HepG2 (cell line): Measurements from ENCODE around the gene DUOXA1. TPM values are rescaled to one million over a fixed set of nuclear protein-coding genes. Genes with fewer than 3 reads are reported as not detected.

Experiments
- ATAC-seq: fragments of 200-7000 bp; cut with Tn5 transposase; 3 replicates; pipeline ENCODE4 v1.9.1; 2020; ENCODE audit warnings: mild to moderate bottlenecking, moderate library complexity
- BruUV-seq: library from RNA; stranded (reverse); fragments of 400-500 nt; replicated peaks from 2 replicates; lab custom pipeline; 2021; lab: Mats Ljungman, UMichigan
- CTCF ChIA-PET: fragments of 300-600 bp; formaldehyde crosslinking; extraction: SDS; loops from one replicate; lab custom pipeline; 2021; ENCODE audit warnings: low total read pairs, inconsistent platforms, low intra/inter-chr PET ratio; lab: Yijun Ruan, JAX
- POLR2A ChIA-PET: fragments of 350-600 bp; sonication (Branson Sonifier 250); formaldehyde crosslinking; loops from one replicate; lab custom pipeline; 2020; ENCODE audit warnings: antibody characterized with exemption, inconsistent platforms; lab: Yijun Ruan, JAX
- DNase-seq: peaks from one replicate; pipeline ENCODE4 v3.0.0-alpha.2; 2015; ENCODE audit warnings: low spot score
- FAIRE-seq: peaks from 3 replicates; lab custom pipeline; 2011; peaks lifted over from hg19 to GRCh38; lab: Jason Lieb, UNC
- H2AFZ ChIP-seq: one replicate; pipeline ENCODE4 v1.6.1; 2011; ENCODE audit warnings: low read length, inconsistent platforms
- H3K27ac ChIP-seq: fragments of 300-600 bp; 3 replicates; pipeline ENCODE4 v1.8.0; 2011; ENCODE audit warnings: mixed run types, mild to moderate bottlenecking, mixed read lengths, low read length, inconsistent platforms; ENCODE audit not compliant: insufficient read depth; ENCODE audit errors: extremely low read length
- H3K27me3 ChIP-seq, 2 experiments: fragments of 200-600 bp in 1 of 2; 2 replicates in 1 of 2; 3 replicates in 1 of 2; pipeline versions ENCODE4 v1.6.0 to v1.8.0; 2011; ENCODE audit warnings: low read length in 2 of 2, mild to moderate bottlenecking in 2 of 2, moderate library complexity in 2 of 2, inconsistent platforms in 1 of 2; ENCODE audit not compliant: insufficient read depth in 2 of 2, control insufficient read depth in 1 of 2
- H3K36me3 ChIP-seq, 2 experiments: fragments of 200-600 bp in 1 of 2; replicated peaks in 1 of 2; 2 replicates in 1 of 2; 3 replicates in 1 of 2; pipeline versions ENCODE4 v1.5.1 to v1.8.0; 2011; ENCODE audit warnings: low read length in 2 of 2, inconsistent platforms in 1 of 2; ENCODE audit not compliant: insufficient read depth in 2 of 2, control insufficient read depth in 1 of 2
- H3K4me1 ChIP-seq: 2 replicates; pipeline ENCODE4 v1.5.1; 2012; ENCODE audit warnings: low read length, inconsistent platforms; ENCODE audit not compliant: insufficient read depth
- H3K4me2 ChIP-seq: 2 replicates; pipeline ENCODE4 v1.6.0; 2011; ENCODE audit warnings: low read depth, low read length, inconsistent platforms
- H3K4me3 ChIP-seq, 3 experiments: fragments of 200-600 bp in 1 of 3; sonication (generic), shearing (Covaris generic) in 1 of 3; replicated peaks in 1 of 3; 2 replicates each; pipeline ENCODE4 v1.5.1; 2011 to 2016; ENCODE audit warnings: low read length in 3 of 3, inconsistent platforms in 2 of 3, low read depth in 2 of 3, mild to moderate bottlenecking in 2 of 3, control low read depth in 1 of 3, mixed read lengths in 1 of 3; ENCODE audit not compliant: insufficient read depth in 1 of 3
- H3K79me2 ChIP-seq: one replicate; pipeline ENCODE4 v1.6.1; 2011; ENCODE audit warnings: low read length, inconsistent platforms; ENCODE audit not compliant: insufficient read depth
- H3K9ac ChIP-seq: 2 replicates; pipeline ENCODE4 v1.6.0; 2011; ENCODE audit warnings: mild to moderate bottlenecking, low read depth, low read length, inconsistent platforms; ENCODE audit not compliant: insufficient read depth
- H3K9me3 ChIP-seq: 2 replicates; pipeline ENCODE4 v1.5.1; 2012; ENCODE audit warnings: mild to moderate bottlenecking, low read length
- H4K20me1 ChIP-seq: 2 replicates; pipeline ENCODE4 v1.6.0; 2011; ENCODE audit warnings: inconsistent platforms, mild to moderate bottlenecking, low read length, moderate library complexity; ENCODE audit not compliant: insufficient read depth
- HNRNPUL1 ChIP-seq: fragments of 200-400 bp; formaldehyde crosslinking; IDR thresholded peaks from 2 replicates; pipeline ENCODE4 v1.6.1; 2017; ENCODE audit warnings: low read depth, mild to moderate bottlenecking, low read length, moderate library complexity
- HOXA5 ChIP-seq: sonication (generic); formaldehyde crosslinking; IDR thresholded peaks from 2 replicates; pipeline ENCODE4 v1.4.0; 2020; ENCODE audit warnings: missing genetic modification reagents
- KDM5B ChIP-seq: sonication (generic); formaldehyde crosslinking; IDR thresholded peaks from 2 replicates; pipeline ENCODE4 v1.4.0; 2020; ENCODE audit warnings: missing genetic modification reagents, mild to moderate bottlenecking, borderline replicate concordance
- NFKB2 ChIP-seq: sonication (generic); formaldehyde crosslinking; IDR thresholded peaks from 2 replicates; pipeline ENCODE4 v1.4.0; 2020; ENCODE audit warnings: missing genetic modification reagents, borderline replicate concordance
- ZNF224 ChIP-seq: sonication (generic); formaldehyde crosslinking; IDR thresholded peaks from 2 replicates; pipeline ENCODE4 v1.5.0; 2020; ENCODE audit warnings: mild to moderate bottlenecking, missing genetic modification reagents
- ZNF766 ChIP-seq: sonication (generic); formaldehyde crosslinking; IDR thresholded peaks from 2 replicates; pipeline ENCODE4 v1.5.0; 2020; ENCODE audit warnings: missing genetic modification reagents, borderline replicate concordance
- WGBS: methylation state at CpG from one replicate; pipeline ENCODE4 v1.1.6; 2017; ENCODE audit warnings: low lambda C conversion rate; 5-methylcytosine and 5-hydroxymethylcytosine counted together
- in situ Hi-C: cut with HindIII; loops from 2 replicates; pipeline ENCODE4 v1.10.0; 2017; ENCODE audit warnings: low pct_unique_long_range_greater_than_20kb; ENCODE audit not compliant: extremely low pct_ligation_motif_present
- intact Hi-C: fragments of 100-400 bp; cut with micrococcal nuclease; formaldehyde crosslinking; loops from one replicate; pipeline ENCODE4 v1.10.0; 2022; ENCODE audit not compliant: unreplicated experiment
- polyA plus RNA-seq, 8 experiments: library from polyadenylated mRNA; depleted of rRNA in 3 of 8; stranded (reverse) in 7 of 8; unstranded in 1 of 8; fragments of >200 nt; fragmentation: Illumina TruSeq in 4 of 8; extraction: Trizol in 4 of 8; gene quantifications; 2 replicates each; pipeline versions ENCODE4 v1.2.1 to v1.2.3, GENCODE V29; 2011 to 2016; ENCODE audit warnings: low read depth in 4 of 8, missing spikeins in 1 of 8, mixed read lengths in 1 of 8; ENCODE audit not compliant: insufficient read depth in 1 of 8
- total RNA-seq, 5 experiments: library from RNA; depleted of rRNA; stranded (reverse); fragments of >200 nt; fragmentation: Illumina TruSeq; extraction: Trizol; gene quantifications; 2 replicates each; pipeline ENCODE4 v1.2.3, GENCODE V29; 2016; ENCODE audit warnings: low read depth in 1 of 5

Gene DUOXA1
- total and polyA plus RNA-seq, 2 of the 13 experiments (the other 11 are each of a cell fraction or from before 2014, with no cell fraction given) = not detected

DNA sequence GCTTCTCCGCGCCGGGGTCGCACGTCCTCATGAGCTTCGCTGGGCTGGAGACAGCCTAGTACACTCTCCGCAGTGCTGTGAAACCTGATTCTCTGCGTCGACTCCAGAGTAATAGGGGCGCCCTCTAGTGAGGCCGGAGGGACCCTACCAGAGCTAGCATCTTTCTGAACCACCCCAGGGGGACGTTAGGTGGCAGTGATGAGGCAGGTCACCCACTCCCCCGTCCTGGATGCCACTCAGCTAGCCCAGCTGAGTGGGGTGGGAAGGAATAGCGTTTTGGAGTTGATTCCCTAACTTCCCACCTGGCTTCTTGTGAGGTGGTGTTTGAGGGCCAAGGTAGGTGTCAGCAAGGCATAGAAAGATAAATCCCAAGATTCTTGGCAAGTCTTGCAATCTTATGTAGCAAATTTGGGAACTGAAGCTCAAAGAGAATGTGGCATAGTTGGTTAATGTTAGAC, 11.5 kb downstream of the DUOXA1 start (continued):
- peak; percentile 38; the same call in 1 of the 2 replicates for TF ChIP-seq ZNF224 (CRISPR knock-in tag)
- TF ChIP-seq HOXA5 = peak; percentile 67; the same call in 1 of the 2 replicates

GRCh38 chr15:45117308-45118130, 12.2 kb downstream of the DUOXA1 start:
- DNase-seq = no peak
- Histone ChIP-seq H3K27me3 (peaks cover 10 to 42% of the 10 kb centered on the region in 2 experiments), H3K9me3 (no peaks in the 10 kb centered on the region), H3K4me1 (peaks cover 25% of the 10 kb centered on the region)
- WGBS = 62% methylated on average over 32 of the region's 33 CpGs
- TF ChIP-seq KDM5B (CRISPR knock-in tag) (0 out of 2 replicates have a peak, but pooled peaks have one; percentile 34), HNRNPUL1 (no peak), ZNF766 (CRISPR knock-in tag) (0 out of 2 replicates have a peak, but pooled peaks have one; percentile 41), NFKB2 (0 out of 2 replicates have a peak, but pooled peaks have one; percentile 53)
- TF ChIP-seq, all 625 proteins: peak for 3
- Histone ChIP-seq H3K4me3 (peak overlapping the region; percentile 8 to 47 (median 10); a peak in 3 of 6 replicates), H4K20me1 (no peaks in the 10 kb centered on the region), H3K27ac (no peak overlapping the region), H3K79me2 (no peaks in the 10 kb centered on the region), H3K36me3 (no peaks in the 10 kb centered on the region), H3K9ac (no peak overlapping the region), H3K4me2 (peak overlapping the region; percentile 67), H2AFZ (no peak overlapping the region)
- ATAC-seq = peak; percentile 62
- in situ Hi-C loops = no loop called here
- CTCF ChIA-PET = interaction anchor here (0.7 to 1.9 kb wide), 7 partner anchors 9 to 81 kb away, joined by 3 to 5 read pairs (median 3); no protein-coding TSS in a partner anchor
- no TSS peak for BruUV-seq
- POLR2A ChIA-PET = interaction anchor here (0.8 to 1.3 kb wide), 4 partner anchors 16 to 138 kb away, joined by 3 to 5 read pairs (median 4); no protein-coding TSS in a partner anchor
- intact Hi-C loops = loop anchor here (1.0 to 2.0 kb wide), 2 partner anchors 81 to 149 kb away; no protein-coding TSS in a partner anchor
- FAIRE-seq = no peak
